B cell (primary cell): ENCODE data around the gene PPL.

Experiments used
- CTCF ChIP-seq: fragments of 200-600 bp; IDR thresholded peaks from one replicate; pipeline ENCODE4 v1.8.0; 2022; ENCODE audit warnings: antibody characterized with exemption, mild to moderate bottlenecking
- EZH2 ChIP-seq: IDR thresholded peaks from 2 replicates; pipeline ENCODE4 v1.6.1; 2012; ENCODE audit warnings: borderline replicate concordance, low read depth, mild to moderate bottlenecking, moderate library complexity, low read length; ENCODE audit not compliant: insufficient read depth, poor library complexity, severe bottlenecking

GRCh38 chr16:4935241-4935855, 1.6 kb downstream of the PPL start:
- TF ChIP-seq EZH2: no peak
- TF ChIP-seq CTCF: no peak
